GM10847 (cell line): ENCODE measurements around the gene PGPEP1.
A peak's percentile ranks its signal among the peaks of the same experiment; 100 is the strongest.

ENCODE experiments used
- POLR2A ChIP-seq: IDR thresholded peaks from 2 replicates; pipeline ENCODE4 v1.6.1; 2011; ENCODE audit not compliant: insufficient read length; ENCODE audit errors: extremely low read depth

PGPEP1 gene

GRCh38 chr19:18366021-18366435 is 25.6 kb downstream of the PGPEP1 start:
- TF ChIP-seq POLR2A, result no peak

DNA sequence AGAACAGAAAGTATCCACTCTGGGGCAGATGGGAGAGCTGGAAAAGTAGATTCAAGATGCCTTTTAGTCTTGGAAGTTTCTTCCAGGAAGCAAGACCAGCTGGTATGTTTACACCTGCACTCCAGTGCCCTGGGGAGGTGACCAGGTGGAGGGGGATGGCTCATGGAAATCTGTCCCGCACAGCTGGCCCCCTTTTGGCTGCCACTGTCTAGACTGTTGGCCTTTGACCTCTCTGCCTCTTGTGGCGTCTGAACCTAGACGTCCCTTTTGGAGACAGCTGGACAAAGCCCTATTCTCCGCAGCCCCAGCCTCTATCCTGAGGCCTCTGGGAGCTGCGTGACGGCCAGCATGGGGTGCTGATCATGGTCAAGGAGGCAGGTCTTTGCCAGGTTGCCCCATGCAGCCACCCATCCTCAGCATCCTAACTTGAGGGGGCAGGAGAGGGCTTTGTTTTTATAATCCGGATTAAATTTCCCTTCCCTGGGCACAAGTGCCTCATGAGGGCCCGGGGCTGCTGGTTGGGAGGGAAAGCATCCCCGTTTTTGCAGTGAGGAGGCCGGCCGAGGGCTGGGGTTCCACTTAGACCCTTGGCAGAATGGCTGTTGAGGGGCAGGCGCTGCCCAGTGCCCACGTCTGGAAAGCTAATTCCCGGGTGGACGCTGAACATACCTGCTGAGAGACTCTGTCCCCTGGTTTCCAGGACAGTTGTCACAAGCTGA is 28.3 kb downstream of the PGPEP1 start:
- no peak for TF ChIP-seq POLR2A

- no peak for TF ChIP-seq POLR2A
These were observed 33.1 kb downstream of the PGPEP1 start for GRCh38 chr19:18373407-18373891.

GRCh38 chr19:18373892-18374629 is 33.7 kb downstream of the PGPEP1 start:
- TF ChIP-seq POLR2A, result peak; percentile 48

GRCh38 chr19:18377026-18377425 is 36.6 kb downstream of the PGPEP1 start:
- TF ChIP-seq POLR2A, result no peak

DNA sequence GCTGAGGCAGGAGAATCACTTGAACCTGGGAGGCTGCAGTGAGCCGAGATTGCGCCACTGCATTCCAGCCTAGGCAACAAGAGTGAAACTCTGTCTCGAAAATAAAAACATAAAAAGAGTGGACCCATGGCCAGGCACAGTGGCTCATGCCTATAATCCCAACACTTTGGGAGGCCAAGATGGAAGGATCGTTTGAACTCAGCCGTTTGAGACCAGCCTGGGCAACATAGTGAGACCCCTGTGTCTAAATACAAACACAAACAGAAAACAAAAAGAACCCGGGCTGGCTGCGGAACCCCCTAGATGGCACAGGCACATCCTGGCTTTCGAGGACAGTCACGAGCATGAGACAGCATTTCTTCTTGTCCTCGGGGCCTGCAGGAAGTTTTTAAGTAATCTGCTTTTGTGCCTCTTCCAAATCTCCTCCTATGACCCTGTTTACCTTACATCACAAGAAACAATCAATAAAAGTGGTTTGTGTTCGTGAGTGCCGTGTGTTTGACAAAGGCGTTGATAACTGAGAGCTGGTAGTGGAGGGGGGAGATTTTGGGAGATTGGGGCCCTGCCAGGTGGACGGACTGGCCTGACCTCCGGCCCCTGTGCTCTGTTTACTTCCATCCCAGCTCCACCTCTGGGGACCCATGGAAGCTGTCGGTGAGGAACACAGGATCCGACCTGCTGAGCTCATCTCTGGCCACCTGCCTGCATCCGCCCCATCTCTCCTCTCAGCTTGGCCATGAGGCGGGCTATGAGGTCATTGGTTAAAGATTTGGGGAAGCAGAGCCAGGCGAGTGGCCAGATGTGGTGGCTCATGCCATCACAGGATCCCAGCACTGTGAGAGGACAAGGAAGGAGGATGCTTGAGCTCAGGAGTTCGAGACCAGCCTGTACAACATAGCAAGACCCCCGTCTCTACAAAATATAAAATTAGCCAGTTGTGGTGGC is 39.7 kb downstream of the PGPEP1 start:
- TF ChIP-seq POLR2A, result no peak

DNA sequence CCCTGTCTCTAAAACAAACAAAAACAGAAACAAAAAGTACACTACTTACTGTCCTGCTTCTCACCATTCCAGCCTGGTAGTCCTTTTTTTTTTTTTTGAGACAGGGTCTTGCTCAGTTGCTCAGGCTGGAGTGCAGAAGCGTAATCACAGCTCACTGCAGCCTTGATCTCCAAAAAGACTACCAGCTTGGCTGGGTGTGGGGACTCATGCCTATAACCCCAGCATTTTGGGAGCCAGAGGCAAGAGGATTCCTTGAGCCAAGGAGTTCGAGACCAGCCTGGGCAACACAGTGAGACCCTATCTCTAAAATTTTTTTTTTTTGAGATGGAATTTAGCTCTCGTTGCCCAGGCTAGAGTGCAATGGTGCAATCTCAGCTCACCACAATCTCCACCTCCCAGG is 40.4 kb downstream of the PGPEP1 start:
- no peak for TF ChIP-seq POLR2A

GRCh38 chr19:18384775-18385174 is 44.4 kb downstream of the PGPEP1 start:
- TF ChIP-seq POLR2A, result no peak

DNA sequence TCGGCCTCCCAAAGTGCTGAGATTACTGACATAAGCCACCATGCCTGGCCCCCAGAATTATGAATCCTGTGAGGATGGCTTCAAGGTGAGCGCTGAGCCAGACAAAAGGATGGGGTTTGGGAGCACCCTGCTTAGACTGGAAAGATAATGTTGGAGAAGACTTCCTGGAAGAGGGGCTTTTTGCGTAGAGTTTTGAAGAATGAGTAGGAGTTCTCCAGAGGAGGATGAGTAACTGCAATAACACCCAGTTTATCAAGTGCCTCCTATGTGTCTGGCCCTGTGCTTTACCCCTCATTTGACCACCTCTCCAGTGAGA is 44.9 kb downstream of the PGPEP1 start:
- no peak for TF ChIP-seq POLR2A

- TF ChIP-seq POLR2A, result peak; percentile 17
These were observed 45.5 kb downstream of the PGPEP1 start, which contains the start of gene GDF15 for GRCh38 chr19:18385675-18386542. Gene GDF15 (plus strand): TSS chr19:18386158. CDS start chr19:18386190, 32 bp downstream.

DNA sequence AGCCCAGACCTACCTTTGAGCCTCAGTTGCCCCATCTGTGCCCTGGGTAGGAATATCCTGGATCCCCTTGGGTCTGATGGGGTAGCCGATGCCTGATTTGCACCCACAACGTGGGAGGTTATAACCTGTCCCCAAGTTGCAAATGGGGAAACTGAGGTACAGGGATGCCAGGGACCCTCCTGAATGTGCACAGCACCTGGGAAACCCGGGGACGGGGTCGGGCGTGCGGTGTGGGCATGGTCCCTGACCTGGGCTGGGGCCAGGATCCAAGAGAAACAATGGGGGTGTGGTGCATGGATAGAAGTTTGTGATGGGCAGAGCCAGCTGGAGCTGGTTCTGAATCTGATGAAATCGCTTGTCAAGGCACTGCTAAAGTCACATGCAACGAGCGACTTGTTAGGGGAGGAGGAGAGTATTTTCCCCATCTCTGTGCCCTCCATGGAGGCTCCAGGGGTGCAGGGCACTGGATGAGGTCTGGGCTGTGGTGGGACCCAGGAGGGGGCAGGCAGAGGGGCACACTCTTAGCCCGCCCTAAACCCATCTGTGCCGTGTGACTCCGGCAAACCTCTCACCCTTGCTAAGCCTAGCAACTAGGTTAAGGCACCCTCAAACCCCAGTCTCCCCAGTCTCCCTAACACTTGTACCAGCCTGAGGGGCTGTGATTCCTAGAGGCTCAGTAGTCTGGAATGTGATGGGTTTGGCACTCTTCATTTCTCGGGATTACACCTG is 46.3 kb downstream of the PGPEP1 start:
- TF ChIP-seq POLR2A, result no peak

GRCh38 chr19:18388100-18388959 is 47.9 kb downstream of the PGPEP1 start:
- no peak for TF ChIP-seq POLR2A
